ENCODE measurements around the gene CAMTA1. TPM values are rescaled to one million over a fixed set of nuclear protein-coding genes. Genes with fewer than 3 reads are reported as not detected.

Gene CAMTA1
- total and polyA plus RNA-seq, 9 of the 15 experiments (the other 6 are each of a cell fraction or from before 2014, with no cell fraction given) = 43.9 to 161 (median 65.9) TPM

DNA sequence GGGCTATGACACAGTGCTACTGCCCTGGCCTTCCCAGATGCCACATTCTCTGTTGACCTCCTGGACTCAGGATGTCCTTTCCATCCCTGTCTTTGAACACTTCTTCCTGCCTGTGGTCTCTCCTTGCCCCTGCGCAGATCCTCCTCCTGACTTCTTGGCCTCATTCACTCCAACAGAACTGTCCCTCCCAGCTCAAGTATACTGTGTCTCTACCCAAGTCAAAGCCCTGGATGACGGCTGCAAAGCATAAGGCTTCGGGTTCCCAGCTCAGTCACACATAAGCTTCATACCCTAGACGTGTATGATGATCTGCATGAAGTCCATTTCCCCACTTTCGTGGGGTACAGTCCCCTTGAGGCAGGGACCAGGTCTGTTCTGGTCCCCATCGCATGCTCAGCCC is 657.7 kb downstream of the CAMTA1 start:
- in situ Hi-C loops (cut with MboI) (no loop called here), intact Hi-C loops (cut with micrococcal nuclease) (no loop called here)
- peaks cover 20 to 75% of the 10 kb centered on the region in 2 experiments; a peak in 4 of 5 replicates for H3K27me3 ChIP-seq (ENCODE audit: control insufficient read depth in 2 of 2, insufficient read depth in 2 of 2, low read length in 2 of 2)
- H2AFZ ChIP-seq (ENCODE audit: low read depth, low read length) = no peak overlapping the region
- CTCF ChIA-PET (ENCODE audit: low intra/inter-chr PET ratio) = no interaction called here
- ATAC-seq (no peak), FAIRE-seq (no peak), DNase-seq (ENCODE audit: extremely low read depth in 1 of 4, low spot score in 3 of 4) (no peak)
- no peak overlapping the region for H3K9ac ChIP-seq (ENCODE audit: insufficient read depth in 1 of 2, low read depth in 2 of 2, low read length in 2 of 2)
- BruUV-seq (replicated peaks) = no TSS peak
- H3K9me3 ChIP-seq (replicated peaks; ENCODE audit: control insufficient read depth, insufficient read depth, low read depth, low read length) = no peaks in the 10 kb centered on the region
- peaks cover 4% of the 10 kb centered on the region for H3K9me1 ChIP-seq (ENCODE audit: control insufficient read depth, insufficient read depth, low read length)
- H3K4me3 ChIP-seq = no peak overlapping the region
- no peaks in the 10 kb centered on the region for H3K36me3 ChIP-seq (ENCODE audit: control insufficient read depth, insufficient read depth, low read length)
- H3K27ac ChIP-seq (ENCODE audit: extremely low read depth, low read depth, low read length) = no peak overlapping the region
- POLR2A ChIA-PET = no interaction called here
- no peaks in the 10 kb centered on the region; a peak in 1 of 5 replicates for H3K4me1 ChIP-seq (replicated peaks in 1 of 2; ENCODE audit: control insufficient read depth in 2 of 2, insufficient read depth in 2 of 2, low read length in 2 of 2)
- H3K79me2 ChIP-seq (ENCODE audit: control insufficient read depth, insufficient read depth, low read length) = no peaks in the 10 kb centered on the region
- H4K20me1 ChIP-seq (replicated peaks; ENCODE audit: control insufficient read depth, insufficient read depth, low read length) = peaks cover 17% of the 10 kb centered on the region
- WGBS (ENCODE audit: insufficient coverage, low coverage, missing lambda C conversion rate) = 2% methylated on average over 6 of the region's 6 CpGs
- H3K4me2 ChIP-seq (ENCODE audit: insufficient read depth, low read length) = no peak overlapping the region
- TF ChIP-seq OTX1 (CRISPR knock-in tag; IDR thresholded peaks at IDR 0.05) (no peak), ZNF584 (CRISPR knock-in tag; IDR thresholded peaks at IDR 0.05; ENCODE audit: low read depth) (no peak), CBX5 (IDR thresholded peaks at IDR 0.05; ENCODE audit: borderline replicate concordance, low read depth) (no peak), ZKSCAN3 (CRISPR knock-in tag; IDR thresholded peaks at IDR 0.05) (no peak), SRSF9 (IDR thresholded peaks at IDR 0.05; ENCODE audit: borderline replicate concordance, low read depth, low read length) (no peak), KLF10 (CRISPR knock-in tag; IDR thresholded peaks at IDR 0.05) (no peak), KLF13 (tag; IDR thresholded peaks at IDR 0.05; ENCODE audit: borderline replicate concordance, low read depth) (no peak), WHSC1 (IDR thresholded peaks at IDR 0.05; ENCODE audit: low read length) (no peak), ZNF41 (CRISPR knock-in tag; conservative IDR thresholded peaks at IDR 0.05) (no peak), NCOA2 (IDR thresholded peaks at IDR 0.05; ENCODE audit: partially characterized antibody in 2 of 2) (no peak), HDAC6 (IDR thresholded peaks at IDR 0.05; ENCODE audit: low read depth, low read length) (no peak), MBD2 (IDR thresholded peaks at IDR 0.05; ENCODE audit: borderline replicate concordance, low read depth) (no peak), PTRF (tag; IDR thresholded peaks at IDR 0.05) (no peak), RNF2 (IDR thresholded peaks at IDR 0.05) (no peak)
- TF ChIP-seq, protein P1, sequence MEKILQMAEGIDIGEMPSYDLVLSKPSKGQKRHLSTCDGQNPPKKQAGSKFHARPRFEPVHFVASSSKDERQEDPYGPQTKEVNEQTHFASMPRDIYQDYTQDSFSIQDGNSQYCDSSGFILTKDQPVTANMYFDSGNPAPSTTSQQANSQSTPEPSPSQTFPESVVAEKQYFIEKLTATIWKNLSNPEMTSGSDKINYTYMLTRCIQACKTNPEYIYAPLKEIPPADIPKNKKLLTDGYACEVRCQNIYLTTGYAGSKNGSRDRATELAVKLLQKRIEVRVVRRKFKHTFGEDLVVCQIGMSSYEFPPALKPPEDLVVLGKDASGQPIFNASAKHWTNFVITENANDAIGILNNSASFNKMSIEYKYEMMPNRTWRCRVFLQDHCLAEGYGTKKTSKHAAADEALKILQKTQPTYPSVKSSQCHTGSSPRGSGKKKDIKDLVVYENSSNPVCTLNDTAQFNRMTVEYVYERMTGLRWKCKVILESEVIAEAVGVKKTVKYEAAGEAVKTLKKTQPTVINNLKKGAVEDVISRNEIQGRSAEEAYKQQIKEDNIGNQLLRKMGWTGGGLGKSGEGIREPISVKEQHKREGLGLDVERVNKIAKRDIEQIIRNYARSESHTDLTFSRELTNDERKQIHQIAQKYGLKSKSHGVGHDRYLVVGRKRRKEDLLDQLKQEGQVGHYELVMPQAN (IDR thresholded peaks at IDR 0.05; ENCODE audit: borderline replicate concordance) = no peak
- TF ChIP-seq, protein P2, sequence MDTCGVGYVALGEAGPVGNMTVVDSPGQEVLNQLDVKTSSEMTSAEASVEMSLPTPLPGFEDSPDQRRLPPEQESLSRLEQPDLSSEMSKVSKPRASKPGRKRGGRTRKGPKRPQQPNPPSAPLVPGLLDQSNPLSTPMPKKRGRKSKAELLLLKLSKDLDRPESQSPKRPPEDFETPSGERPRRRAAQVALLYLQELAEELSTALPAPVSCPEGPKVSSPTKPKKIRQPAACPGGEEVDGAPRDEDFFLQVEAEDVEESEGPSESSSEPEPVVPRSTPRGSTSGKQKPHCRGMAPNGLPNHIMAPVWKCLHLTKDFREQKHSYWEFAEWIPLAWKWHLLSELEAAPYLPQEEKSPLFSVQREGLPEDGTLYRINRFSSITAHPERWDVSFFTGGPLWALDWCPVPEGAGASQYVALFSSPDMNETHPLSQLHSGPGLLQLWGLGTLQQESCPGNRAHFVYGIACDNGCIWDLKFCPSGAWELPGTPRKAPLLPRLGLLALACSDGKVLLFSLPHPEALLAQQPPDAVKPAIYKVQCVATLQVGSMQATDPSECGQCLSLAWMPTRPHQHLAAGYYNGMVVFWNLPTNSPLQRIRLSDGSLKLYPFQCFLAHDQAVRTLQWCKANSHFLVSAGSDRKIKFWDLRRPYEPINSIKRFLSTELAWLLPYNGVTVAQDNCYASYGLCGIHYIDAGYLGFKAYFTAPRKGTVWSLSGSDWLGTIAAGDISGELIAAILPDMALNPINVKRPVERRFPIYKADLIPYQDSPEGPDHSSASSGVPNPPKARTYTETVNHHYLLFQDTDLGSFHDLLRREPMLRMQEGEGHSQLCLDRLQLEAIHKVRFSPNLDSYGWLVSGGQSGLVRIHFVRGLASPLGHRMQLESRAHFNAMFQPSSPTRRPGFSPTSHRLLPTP (IDR thresholded peaks at IDR 0.05; ENCODE audit: borderline replicate concordance, extremely low read depth, insufficient read length) = no peak
- TF ChIP-seq, protein P3, sequence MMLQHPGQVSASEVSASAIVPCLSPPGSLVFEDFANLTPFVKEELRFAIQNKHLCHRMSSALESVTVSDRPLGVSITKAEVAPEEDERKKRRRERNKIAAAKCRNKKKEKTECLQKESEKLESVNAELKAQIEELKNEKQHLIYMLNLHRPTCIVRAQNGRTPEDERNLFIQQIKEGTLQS (IDR thresholded peaks at IDR 0.05) = no peak
- TF ChIP-seq, protein P3 (CRISPR knock-in tag; conservative IDR thresholded peaks at IDR 0.05) = no peak
